Measurements from ENCODE around the gene ALAD. TPM values are rescaled to one million over a fixed set of nuclear protein-coding genes. Genes with fewer than 3 reads are reported as not detected.

Gene ALAD
- polyA plus RNA-seq, 1 donor from 2014 or later = 42.9 TPM

- H3K27me3 ChIP-seq (ENCODE audit: insufficient read depth, low read depth, low read length) = no peaks in the 10 kb centered on the region
- H3K27ac ChIP-seq (ENCODE audit: low read length) = no peak overlapping the region
- H2AFZ ChIP-seq (ENCODE audit: low read depth, low read length) = no peak overlapping the region
- no peaks in the 10 kb centered on the region for H3K79me2 ChIP-seq (replicated peaks; ENCODE audit: insufficient read depth, low read length)
- TF ChIP-seq RAD21 (conservative IDR thresholded peaks at IDR 0.05) = no peak
- no peak for TF ChIP-seq EP300 (conservative IDR thresholded peaks at IDR 0.05; ENCODE audit: poor library complexity, severe bottlenecking)
- no peaks in the 10 kb centered on the region for H3F3A ChIP-seq (ENCODE audit: insufficient read depth, low read length, poor library complexity, severe bottlenecking)
- H4K20me1 ChIP-seq (ENCODE audit: insufficient read depth) = no peaks in the 10 kb centered on the region
- no peak overlapping the region for H3K9ac ChIP-seq (ENCODE audit: low read length)
- H3K4me3 ChIP-seq (ENCODE audit: low read length) = no peak overlapping the region
- H3K4me2 ChIP-seq (ENCODE audit: low read length) = no peak overlapping the region
- no peaks in the 10 kb centered on the region for H3K9me3 ChIP-seq (ENCODE audit: low read length)
- no peaks in the 10 kb centered on the region for H3K36me3 ChIP-seq (ENCODE audit: insufficient read depth, low read length)
- no peaks in the 10 kb centered on the region for H3K9me2 ChIP-seq (ENCODE audit: insufficient read depth, low read length)
These were observed 10.7 kb downstream of the ALAD start for GRCh38 chr9:113390192-113390960.

- Histone ChIP-seq H3K27ac (ENCODE audit: low read length) (no peak overlapping the region), H3K36me3 (ENCODE audit: insufficient read depth, low read length) (no peaks in the 10 kb centered on the region), H3K4me3 (ENCODE audit: low read length) (no peak overlapping the region), H3K9ac (ENCODE audit: low read length) (no peak overlapping the region), H3K9me2 (ENCODE audit: insufficient read depth, low read length) (no peaks in the 10 kb centered on the region), H2AFZ (ENCODE audit: low read depth, low read length) (no peak overlapping the region), H4K20me1 (ENCODE audit: insufficient read depth) (no peaks in the 10 kb centered on the region), H3K9me3 (ENCODE audit: low read length) (no peaks in the 10 kb centered on the region), H3F3A (ENCODE audit: insufficient read depth, low read length, poor library complexity, severe bottlenecking) (no peaks in the 10 kb centered on the region), H3K4me2 (ENCODE audit: low read length) (no peak overlapping the region), H3K27me3 (ENCODE audit: insufficient read depth, low read depth, low read length) (no peaks in the 10 kb centered on the region), H3K79me2 (replicated peaks; ENCODE audit: insufficient read depth, low read length) (no peaks in the 10 kb centered on the region)
- TF ChIP-seq POLR2AphosphoS5 (IDR thresholded peaks at IDR 0.05) = no peak
- TF ChIP-seq MXI1 (conservative IDR thresholded peaks at IDR 0.05; ENCODE audit: poor library complexity, severe bottlenecking) = no peak
- no peak for TF ChIP-seq CTCF (IDR thresholded peaks at IDR 0.05; ENCODE audit: poor library complexity, severe bottlenecking)
- no peak for TF ChIP-seq REST (IDR thresholded peaks at IDR 0.05; ENCODE audit: borderline replicate concordance)
- TF ChIP-seq RAD21 (conservative IDR thresholded peaks at IDR 0.05) = no peak
- TF ChIP-seq SMC3 (conservative IDR thresholded peaks at IDR 0.05; ENCODE audit: poor library complexity) = no peak
- TF ChIP-seq EP300 (conservative IDR thresholded peaks at IDR 0.05; ENCODE audit: poor library complexity, severe bottlenecking) = no peak
- no peak for TF ChIP-seq EZH2 (IDR thresholded peaks at IDR 0.05; ENCODE audit: borderline replicate concordance, insufficient read depth, low read length, poor library complexity, severe bottlenecking)
These were observed 11.6 kb downstream of the ALAD start for GRCh38 chr9:113389451-113389850.
